ENCODE measurements around the gene WASHC4. TPM values are rescaled to one million over a fixed set of nuclear protein-coding genes. Genes with fewer than 3 reads are reported as not detected.

WASHC4 gene
- total RNA-seq, 2 donors from 2014 or later: 27.2 to 40.9 TPM

DNA sequence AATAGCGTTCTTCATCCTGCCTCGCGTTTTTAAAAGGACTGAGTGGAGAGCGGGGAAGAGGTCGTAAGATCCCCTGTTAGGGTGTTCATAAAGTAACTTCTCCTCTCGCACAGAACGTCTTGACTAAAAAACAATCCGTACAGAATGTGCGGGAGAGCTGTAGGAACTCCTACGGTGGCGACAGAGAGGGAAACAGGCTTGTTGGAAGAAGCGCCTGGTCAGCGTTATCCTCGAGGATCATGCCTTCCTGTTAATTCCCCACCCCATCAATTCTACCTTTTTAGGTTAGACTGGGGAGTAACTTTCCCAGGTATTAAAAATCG lies 399 bp upstream of the WASHC4 start:
- intact Hi-C loops (cut with DNase I): no loop called here
- peak overlapping the region; percentile 92 for H3K4me3 ChIP-seq
- DNase-seq: no peak
- no peaks in the 10 kb centered on the region for H3K36me3 ChIP-seq
- H3K9ac ChIP-seq (ENCODE audit: low read depth in 2 of 2, low read length in 2 of 2): peak overlapping the region; percentile 53 to 89
- H3K27me3 ChIP-seq: no peaks in the 10 kb centered on the region
- peaks cover 3% of the 10 kb centered on the region for H3K4me1 ChIP-seq
- H3K9me3 ChIP-seq: no peaks in the 10 kb centered on the region
- TF ChIP-seq, protein P1, sequence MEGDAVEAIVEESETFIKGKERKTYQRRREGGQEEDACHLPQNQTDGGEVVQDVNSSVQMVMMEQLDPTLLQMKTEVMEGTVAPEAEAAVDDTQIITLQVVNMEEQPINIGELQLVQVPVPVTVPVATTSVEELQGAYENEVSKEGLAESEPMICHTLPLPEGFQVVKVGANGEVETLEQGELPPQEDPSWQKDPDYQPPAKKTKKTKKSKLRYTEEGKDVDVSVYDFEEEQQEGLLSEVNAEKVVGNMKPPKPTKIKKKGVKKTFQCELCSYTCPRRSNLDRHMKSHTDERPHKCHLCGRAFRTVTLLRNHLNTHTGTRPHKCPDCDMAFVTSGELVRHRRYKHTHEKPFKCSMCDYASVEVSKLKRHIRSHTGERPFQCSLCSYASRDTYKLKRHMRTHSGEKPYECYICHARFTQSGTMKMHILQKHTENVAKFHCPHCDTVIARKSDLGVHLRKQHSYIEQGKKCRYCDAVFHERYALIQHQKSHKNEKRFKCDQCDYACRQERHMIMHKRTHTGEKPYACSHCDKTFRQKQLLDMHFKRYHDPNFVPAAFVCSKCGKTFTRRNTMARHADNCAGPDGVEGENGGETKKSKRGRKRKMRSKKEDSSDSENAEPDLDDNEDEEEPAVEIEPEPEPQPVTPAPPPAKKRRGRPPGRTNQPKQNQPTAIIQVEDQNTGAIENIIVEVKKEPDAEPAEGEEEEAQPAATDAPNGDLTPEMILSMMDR (IDR thresholded peaks at IDR 0.05): no peak
- peak overlapping the region; percentile 100 for H3K27ac ChIP-seq

- Histone ChIP-seq H3K27me3 (no peaks in the 10 kb centered on the region), H3K4me3 (peak overlapping the region; percentile 18), H3K4me1 (peaks cover 7% of the 10 kb centered on the region), H3K9me3 (no peaks in the 10 kb centered on the region), H3K36me3 (no peaks in the 10 kb centered on the region), H3K9ac (ENCODE audit: low read depth in 2 of 2, low read length in 2 of 2) (peak overlapping the region in 1 of 2 donors; percentile 51), H3K27ac (no peak overlapping the region)
- TF ChIP-seq, protein P1 (IDR thresholded peaks at IDR 0.05): no peak
- intact Hi-C loops (cut with DNase I): no loop called here
- no peak for DNase-seq
Measured at GRCh38 chr12:105109465-105110212, 2.1 kb downstream of the WASHC4 start.

GRCh38 chr12:105110851-105111250 lies 3.3 kb downstream of the WASHC4 start:
- Histone ChIP-seq H3K4me1 (peaks cover 7% of the 10 kb centered on the region), H3K9me3 (no peaks in the 10 kb centered on the region), H3K27ac (no peak overlapping the region), H3K36me3 (no peaks in the 10 kb centered on the region), H3K4me3 (no peak overlapping the region), H3K27me3 (no peaks in the 10 kb centered on the region), H3K9ac (ENCODE audit: low read depth in 2 of 2, low read length in 2 of 2) (no peak overlapping the region)
- intact Hi-C loops (cut with DNase I): no loop called here
- DNase-seq: no peak
- TF ChIP-seq, protein P1 (IDR thresholded peaks at IDR 0.05): no peak

- H3K27me3 ChIP-seq: no peaks in the 10 kb centered on the region
- intact Hi-C loops (cut with DNase I): no loop called here
- H3K27ac ChIP-seq: no peak overlapping the region
- H3K9me3 ChIP-seq: no peaks in the 10 kb centered on the region
- no peak overlapping the region for H3K4me3 ChIP-seq
- H3K4me1 ChIP-seq: peaks cover 7% of the 10 kb centered on the region
- H3K36me3 ChIP-seq: peaks cover 12% of the 10 kb centered on the region
- no peak overlapping the region for H3K9ac ChIP-seq (ENCODE audit: low read depth in 2 of 2, low read length in 2 of 2)
- TF ChIP-seq, protein P1 (IDR thresholded peaks at IDR 0.05): no peak
- no peak for DNase-seq
Measured at GRCh38 chr12:105113094-105113493, 5.6 kb downstream of the WASHC4 start.

- no peaks in the 10 kb centered on the region for H3K27me3 ChIP-seq
- no peak for DNase-seq
- H3K27ac ChIP-seq: no peak overlapping the region
- peaks cover 6% of the 10 kb centered on the region for H3K4me1 ChIP-seq
- peaks cover 24% of the 10 kb centered on the region for H3K36me3 ChIP-seq
- TF ChIP-seq, protein P1 (IDR thresholded peaks at IDR 0.05): no peak
- H3K4me3 ChIP-seq: no peak overlapping the region
- H3K9ac ChIP-seq (ENCODE audit: low read depth in 2 of 2, low read length in 2 of 2): no peak overlapping the region
- intact Hi-C loops (cut with DNase I): loop anchor here (5.0 kb wide), 1 partner anchor 40 kb away; no protein-coding TSS in a partner anchor
- no peaks in the 10 kb centered on the region for H3K9me3 ChIP-seq
Measured at GRCh38 chr12:105116969-105117368, 9.4 kb downstream of the WASHC4 start.

All from colonic mucosa (tissue), 4 donors.